ENCODE data around the gene NAAA.
"Not testable (repeated sequence)": the region's sequence is repeated elsewhere in the genome, so short reads cannot be mapped to it uniquely, and the experiment has no call there.

The NAAA gene

DNA sequence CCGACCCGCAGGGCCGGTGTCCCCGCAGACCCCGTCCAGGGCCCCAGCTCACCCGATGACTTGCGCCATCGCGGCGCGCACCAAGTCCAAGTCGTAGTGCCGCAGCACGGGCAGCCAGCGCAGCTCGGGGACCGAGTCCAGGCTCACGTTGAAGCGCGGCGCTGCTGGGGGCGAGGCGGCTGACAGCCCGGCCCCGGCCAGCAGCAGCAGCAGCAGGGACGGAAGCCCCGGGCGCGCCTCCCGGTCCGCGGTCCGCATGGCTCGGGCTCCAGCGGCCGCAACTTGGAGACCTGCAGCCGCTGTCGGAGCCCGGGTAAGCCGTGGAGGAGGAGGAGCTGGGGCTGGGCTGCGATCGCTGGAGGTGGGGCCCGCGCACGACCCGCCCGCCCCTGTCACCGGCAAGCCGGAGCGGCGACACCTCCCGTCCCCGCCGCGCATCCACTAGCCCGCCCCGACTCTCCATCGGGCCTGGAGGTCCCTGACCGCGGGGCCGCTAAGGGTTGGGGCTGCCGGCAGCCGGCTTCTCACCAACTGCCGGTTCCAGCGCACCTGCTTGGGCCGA lies at the start of gene NAAA:
NAAA (minus strand) TSS at position 322 of the 562 bp plus-strand sequence; CDS start at position 258, 64 bp downstream.
- peak; percentile 89 for DNase-seq (ENCODE audit: low read depth, low spot score)

- peak; percentile 40 for DNase-seq (ENCODE audit: low read depth, low spot score)
These were observed 49.2 kb upstream of the NAAA start for GRCh38 chr4:75989846-75990528.

DNA sequence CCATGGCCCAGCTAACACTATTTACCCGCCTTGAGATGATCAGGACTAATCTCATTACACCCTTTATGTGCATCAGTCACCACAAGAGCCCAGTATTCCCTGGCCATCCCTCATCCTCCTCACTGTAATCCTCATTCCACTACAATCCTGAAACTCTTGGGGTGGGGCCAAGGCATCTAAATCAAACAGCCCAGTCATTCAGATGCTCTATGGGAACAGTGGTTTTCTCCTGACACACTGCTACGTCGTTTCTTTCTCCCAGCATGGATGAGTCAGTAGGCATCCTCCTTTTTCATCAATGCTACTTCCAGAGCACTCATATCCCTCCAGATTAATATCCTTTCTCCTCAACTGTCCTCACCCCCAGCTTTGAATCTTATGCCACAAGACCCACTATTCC lies 44.3 kb upstream of the NAAA start:
- peak; percentile 78 for DNase-seq (ENCODE audit: low read depth, low spot score)

GRCh38 chr4:75980576-75980975 lies 39.8 kb upstream of the NAAA start:
- DNase-seq (ENCODE audit: low read depth, low spot score), result no peak

DNA sequence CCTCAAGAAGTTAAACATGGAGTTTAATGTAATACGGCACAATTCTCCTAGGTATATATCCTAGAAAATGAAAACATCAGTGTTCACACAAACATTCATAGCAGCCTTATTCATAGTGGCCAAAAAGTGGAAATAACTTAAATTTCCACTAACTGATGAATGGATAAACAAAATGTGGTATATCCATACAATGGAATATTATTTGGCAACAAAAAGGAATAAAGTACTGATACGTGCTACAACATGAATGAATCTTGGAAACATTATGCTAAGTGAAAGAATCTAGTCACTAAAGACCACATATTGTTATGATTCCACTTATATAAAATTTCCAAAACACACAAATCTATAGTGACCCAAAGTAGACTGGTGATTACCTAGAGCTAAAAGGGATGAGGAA lies 35.4 kb upstream of the NAAA start:
- DNase-seq (ENCODE audit: low read depth, low spot score), result no peak

GRCh38 chr4:75973766-75974165 lies 33.0 kb upstream of the NAAA start:
- peak; percentile 21 for DNase-seq (ENCODE audit: low read depth, low spot score)

DNA sequence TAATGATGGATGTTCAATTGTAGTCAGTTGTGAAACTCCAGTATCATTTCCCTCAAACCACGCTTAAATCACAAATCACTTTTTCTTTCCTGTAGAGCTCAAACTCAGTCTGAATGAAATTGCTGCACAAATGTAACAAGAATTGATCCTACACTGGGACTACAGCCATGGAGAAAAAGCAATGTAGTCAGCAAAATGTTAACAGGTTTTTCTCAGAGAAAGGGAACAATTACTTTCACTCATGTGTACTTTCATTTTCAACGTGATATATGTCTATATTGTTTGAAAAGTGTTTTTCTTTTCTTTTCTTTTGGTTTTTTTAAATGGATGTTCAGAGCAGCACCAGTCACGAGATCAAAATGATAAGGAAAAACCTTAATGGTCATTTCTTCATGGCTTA lies 27.3 kb upstream of the NAAA start:
- no peak for DNase-seq (ENCODE audit: low read depth, low spot score)

GRCh38 chr4:75963558-75963957 lies 22.7 kb upstream of the NAAA start:
- DNase-seq (ENCODE audit: low read depth, low spot score), result no peak

DNA sequence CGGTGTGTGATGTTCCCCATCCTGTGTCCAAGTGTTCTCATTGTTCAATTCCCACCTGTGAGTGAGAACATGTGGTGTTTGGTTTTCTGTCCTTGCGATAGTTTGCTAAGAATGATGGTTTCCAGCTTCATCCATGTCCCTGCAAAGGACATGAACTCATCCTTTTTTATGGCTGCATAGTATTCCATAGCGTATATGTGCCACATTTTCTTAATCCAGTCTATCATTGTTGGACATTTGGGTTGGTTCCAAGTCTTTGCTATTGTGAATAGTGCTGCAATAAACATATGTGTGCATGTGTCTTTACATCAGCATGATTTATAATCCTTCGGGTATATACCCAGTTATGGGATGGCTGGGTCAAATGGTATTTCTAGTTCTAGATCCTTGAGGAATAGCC lies 21.3 kb upstream of the NAAA start:
- DNase-seq (ENCODE audit: low read depth, low spot score), result not testable (repeated sequence)

- DNase-seq (ENCODE audit: low read depth, low spot score), result peak; percentile 29
These were observed 17.7 kb upstream of the NAAA start for GRCh38 chr4:75958546-75958945.

DNA sequence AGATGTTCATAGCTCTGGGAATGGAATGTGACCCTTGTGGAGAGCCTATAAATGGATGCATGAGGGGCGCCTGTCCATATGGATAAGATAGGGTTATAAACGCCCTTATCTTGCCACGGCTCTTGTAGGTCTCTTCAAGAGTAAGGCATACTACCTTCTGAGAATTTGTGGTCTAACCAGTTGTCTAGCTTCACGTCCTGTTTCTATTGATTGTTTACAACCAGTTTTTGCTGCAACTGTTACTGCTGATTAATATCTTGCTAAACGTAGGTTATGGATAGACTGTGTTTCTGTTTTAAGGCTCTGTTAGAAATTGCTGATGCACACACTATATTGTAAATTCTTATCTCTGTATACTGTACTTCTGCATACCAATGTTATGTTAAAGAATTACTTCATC lies 14.0 kb upstream of the NAAA start:
- DNase-seq (ENCODE audit: low read depth, low spot score), result not testable (repeated sequence)

GRCh38 chr4:75953509-75953908 lies 12.7 kb upstream of the NAAA start:
- DNase-seq (ENCODE audit: low read depth, low spot score), result no peak

DNA sequence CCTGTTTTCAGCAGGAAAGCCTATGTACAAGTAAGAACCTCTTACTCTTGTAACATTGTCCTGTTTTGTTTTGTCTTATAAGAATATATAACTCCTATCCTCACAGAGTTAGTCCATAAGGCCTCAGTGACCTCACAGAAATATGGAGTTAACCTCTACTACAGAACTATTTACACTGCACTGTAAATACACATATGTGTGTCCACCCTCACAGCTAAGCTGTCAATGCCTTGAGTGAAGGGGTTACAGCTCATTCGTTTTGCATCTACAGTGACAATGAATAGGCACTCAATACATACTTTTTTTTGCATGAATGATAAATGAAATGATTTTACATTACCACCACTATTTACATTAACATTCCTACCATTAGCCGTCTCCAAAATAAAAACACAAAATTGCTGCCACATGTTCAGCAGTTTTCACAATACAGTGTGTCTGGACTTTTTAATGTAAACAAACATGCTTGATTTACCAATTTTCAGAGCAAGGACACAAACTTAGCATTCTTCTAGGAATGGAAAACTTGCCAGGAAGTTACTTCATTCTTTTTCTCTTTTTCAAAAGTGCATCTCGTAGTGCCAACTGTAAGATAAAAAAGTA lies 9.5 kb upstream of the NAAA start:
- DNase-seq (ENCODE audit: low read depth, low spot score), result no peak

DNA sequence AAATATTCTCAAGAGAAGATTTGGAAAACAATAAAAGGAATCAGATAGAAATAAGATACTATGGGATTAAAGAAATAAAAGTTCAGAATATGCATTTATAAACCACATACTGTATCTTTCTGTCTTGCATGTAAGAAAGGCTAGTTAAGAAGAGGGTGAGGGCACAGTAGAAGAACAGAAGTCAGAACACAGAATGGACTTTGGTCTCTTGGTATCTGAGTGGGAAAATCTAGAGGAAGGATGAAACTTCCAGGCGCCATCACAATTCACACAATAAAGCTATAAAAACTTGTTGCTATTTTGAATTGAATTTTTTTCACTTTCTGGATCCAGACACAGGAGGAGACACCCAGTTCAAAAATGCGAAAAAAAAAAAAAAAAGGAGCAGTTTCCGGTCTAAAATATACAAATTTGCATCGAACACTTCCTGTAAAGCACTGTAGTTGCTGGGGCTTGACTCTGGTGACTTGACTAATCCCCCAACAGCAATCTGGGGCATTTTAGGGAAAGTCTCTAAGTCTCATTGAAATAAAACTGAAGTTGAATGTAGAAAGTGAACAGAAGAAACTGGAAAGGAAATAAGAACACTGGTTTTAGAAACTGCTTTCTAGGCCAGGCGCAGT lies 8.1 kb upstream of the NAAA start:
- no peak for DNase-seq (ENCODE audit: low read depth, low spot score)

GRCh38 chr4:75939890-75940691 lies 722 bp downstream of the NAAA start:
- peak; percentile 77 for DNase-seq (ENCODE audit: low read depth, low spot score)

- no peak for DNase-seq (ENCODE audit: low read depth, low spot score)
These were observed 5.2 kb downstream of the NAAA start for GRCh38 chr4:75935628-75936027.

- no peak for DNase-seq (ENCODE audit: low read depth, low spot score)
These were observed 10.7 kb downstream of the NAAA start for GRCh38 chr4:75930152-75930551.

- not testable (repeated sequence) for DNase-seq (ENCODE audit: low read depth, low spot score)
These were observed 15.9 kb downstream of the NAAA start for GRCh38 chr4:75924916-75925315.

- DNase-seq (ENCODE audit: low read depth, low spot score), result no peak
These were observed 16.4 kb downstream of the NAAA start for GRCh38 chr4:75924309-75924827.

GRCh38 chr4:75922588-75922987 lies 18.2 kb downstream of the NAAA start:
- DNase-seq (ENCODE audit: low read depth, low spot score), result no peak

- DNase-seq (ENCODE audit: low read depth, low spot score), result no peak
These were observed 18.9 kb downstream of the NAAA start for GRCh38 chr4:75921910-75922309.

DNA sequence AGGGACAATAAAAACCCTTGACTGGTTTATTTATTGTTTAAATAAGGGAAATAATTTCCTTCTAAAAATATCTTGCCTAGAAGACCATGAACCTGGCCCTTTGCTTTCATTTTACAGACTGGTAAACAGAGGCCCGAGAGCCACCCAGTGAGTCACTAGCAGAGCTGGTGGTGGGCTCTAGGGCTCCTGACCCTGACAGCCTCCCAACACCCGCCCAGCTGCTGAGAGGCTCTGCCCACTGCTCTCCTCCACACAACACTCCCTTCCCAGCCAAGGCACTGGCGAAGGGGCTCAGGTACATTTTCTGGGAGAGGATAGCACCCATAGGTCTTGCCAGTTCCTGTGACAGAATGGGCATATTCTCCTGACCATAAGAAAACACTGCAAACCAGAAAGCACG lies 20.5 kb downstream of the NAAA start:
- no peak for DNase-seq (ENCODE audit: low read depth, low spot score)

Measured in astrocyte of the hippocampus (primary cell).